ENCODE measurements around the gene HOXC13. TPM values are rescaled to one million over a fixed set of nuclear protein-coding genes. Genes with fewer than 3 reads are reported as not detected.
A peak's percentile ranks its signal among the peaks of the same experiment; 100 is the strongest.

Gene HOXC13
- total RNA-seq, 1 donor from 2014 or later: not detected

DNA sequence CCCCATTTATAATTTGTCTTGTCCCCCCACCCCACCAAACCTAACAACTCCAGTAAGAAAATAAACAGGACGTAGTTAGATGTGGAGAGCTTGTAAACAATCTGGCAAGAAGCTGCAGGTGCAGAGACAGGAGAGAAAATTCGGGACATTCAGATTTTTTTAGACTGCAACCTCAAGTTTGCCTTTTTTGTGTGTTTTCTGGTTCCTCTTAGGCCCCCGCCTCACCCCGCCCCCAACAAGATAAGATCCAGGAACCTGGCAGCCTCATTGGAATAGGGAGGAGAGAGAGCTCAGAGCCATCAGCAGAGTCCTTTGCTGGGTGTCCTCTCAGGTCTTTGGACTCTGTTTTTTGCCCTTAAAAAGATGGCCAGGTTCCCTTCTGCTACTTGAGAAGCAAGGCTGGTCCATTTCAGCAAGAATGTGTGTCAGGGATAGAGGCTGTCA lies 49.2 kb downstream of the HOXC13 start:
- no peak for DNase-seq (ENCODE audit: extremely low spot score, unreplicated experiment)
- Mint-ChIP-seq H3K9me3 (ENCODE audit: unreplicated experiment) (no peaks in the 10 kb centered on the region), H3K27ac (ENCODE audit: unreplicated experiment) (no peak overlapping the region), H3K4me1 (ENCODE audit: unreplicated experiment) (peaks cover 16% of the 10 kb centered on the region), H3K4me3 (ENCODE audit: unreplicated experiment) (no peak overlapping the region), H3K27me3 (ENCODE audit: unreplicated experiment) (peaks cover 95% of the 10 kb centered on the region), H3K36me3 (ENCODE audit: unreplicated experiment) (no peaks in the 10 kb centered on the region)
- TF ChIP-seq, protein P1, sequence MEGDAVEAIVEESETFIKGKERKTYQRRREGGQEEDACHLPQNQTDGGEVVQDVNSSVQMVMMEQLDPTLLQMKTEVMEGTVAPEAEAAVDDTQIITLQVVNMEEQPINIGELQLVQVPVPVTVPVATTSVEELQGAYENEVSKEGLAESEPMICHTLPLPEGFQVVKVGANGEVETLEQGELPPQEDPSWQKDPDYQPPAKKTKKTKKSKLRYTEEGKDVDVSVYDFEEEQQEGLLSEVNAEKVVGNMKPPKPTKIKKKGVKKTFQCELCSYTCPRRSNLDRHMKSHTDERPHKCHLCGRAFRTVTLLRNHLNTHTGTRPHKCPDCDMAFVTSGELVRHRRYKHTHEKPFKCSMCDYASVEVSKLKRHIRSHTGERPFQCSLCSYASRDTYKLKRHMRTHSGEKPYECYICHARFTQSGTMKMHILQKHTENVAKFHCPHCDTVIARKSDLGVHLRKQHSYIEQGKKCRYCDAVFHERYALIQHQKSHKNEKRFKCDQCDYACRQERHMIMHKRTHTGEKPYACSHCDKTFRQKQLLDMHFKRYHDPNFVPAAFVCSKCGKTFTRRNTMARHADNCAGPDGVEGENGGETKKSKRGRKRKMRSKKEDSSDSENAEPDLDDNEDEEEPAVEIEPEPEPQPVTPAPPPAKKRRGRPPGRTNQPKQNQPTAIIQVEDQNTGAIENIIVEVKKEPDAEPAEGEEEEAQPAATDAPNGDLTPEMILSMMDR (IDR thresholded peaks at IDR 0.05): no peak

DNA sequence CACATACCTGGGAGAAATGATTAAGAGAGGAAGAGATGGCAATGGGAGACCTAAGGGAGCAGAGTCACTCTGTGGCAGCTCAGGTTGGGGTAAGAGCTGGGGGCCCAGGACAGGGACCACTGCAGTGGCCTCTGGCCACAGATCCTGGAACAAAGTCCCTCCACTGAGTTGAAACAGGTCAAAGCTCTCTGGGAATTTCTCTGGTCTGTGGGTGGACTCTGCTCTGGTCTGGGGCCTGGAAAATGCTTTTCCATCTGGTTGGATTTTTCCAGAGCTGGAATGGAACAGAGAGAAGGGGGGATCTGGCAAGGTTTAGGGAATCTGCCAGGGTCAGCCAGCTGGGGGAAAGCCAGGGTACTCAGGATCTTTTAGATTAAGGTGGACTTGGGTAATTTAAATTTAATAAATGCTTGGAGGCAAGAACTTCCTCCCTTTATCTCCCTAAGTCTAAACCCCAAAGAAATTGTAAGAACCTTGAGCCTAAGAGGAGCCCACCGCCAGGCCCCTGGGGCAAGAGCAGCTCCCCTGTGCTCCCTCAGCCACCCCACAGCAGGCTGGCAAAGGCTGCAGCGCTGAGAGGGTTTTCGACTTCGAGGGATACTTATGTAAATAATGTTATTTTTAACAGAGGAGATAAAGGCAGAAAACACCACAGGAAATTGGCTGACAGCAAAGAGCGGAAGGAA lies 50.1 kb downstream of the HOXC13 start:
- Mint-ChIP-seq H3K27me3 (ENCODE audit: unreplicated experiment) (peaks cover 95% of the 10 kb centered on the region), H3K9me3 (ENCODE audit: unreplicated experiment) (no peaks in the 10 kb centered on the region), H3K4me3 (ENCODE audit: unreplicated experiment) (no peak overlapping the region), H3K36me3 (ENCODE audit: unreplicated experiment) (no peaks in the 10 kb centered on the region), H3K4me1 (ENCODE audit: unreplicated experiment) (peaks cover 16% of the 10 kb centered on the region), H3K27ac (ENCODE audit: unreplicated experiment) (no peak overlapping the region)
- TF ChIP-seq, protein P1 (IDR thresholded peaks at IDR 0.05): no peak
- no peak for DNase-seq (ENCODE audit: extremely low spot score, unreplicated experiment)

DNA sequence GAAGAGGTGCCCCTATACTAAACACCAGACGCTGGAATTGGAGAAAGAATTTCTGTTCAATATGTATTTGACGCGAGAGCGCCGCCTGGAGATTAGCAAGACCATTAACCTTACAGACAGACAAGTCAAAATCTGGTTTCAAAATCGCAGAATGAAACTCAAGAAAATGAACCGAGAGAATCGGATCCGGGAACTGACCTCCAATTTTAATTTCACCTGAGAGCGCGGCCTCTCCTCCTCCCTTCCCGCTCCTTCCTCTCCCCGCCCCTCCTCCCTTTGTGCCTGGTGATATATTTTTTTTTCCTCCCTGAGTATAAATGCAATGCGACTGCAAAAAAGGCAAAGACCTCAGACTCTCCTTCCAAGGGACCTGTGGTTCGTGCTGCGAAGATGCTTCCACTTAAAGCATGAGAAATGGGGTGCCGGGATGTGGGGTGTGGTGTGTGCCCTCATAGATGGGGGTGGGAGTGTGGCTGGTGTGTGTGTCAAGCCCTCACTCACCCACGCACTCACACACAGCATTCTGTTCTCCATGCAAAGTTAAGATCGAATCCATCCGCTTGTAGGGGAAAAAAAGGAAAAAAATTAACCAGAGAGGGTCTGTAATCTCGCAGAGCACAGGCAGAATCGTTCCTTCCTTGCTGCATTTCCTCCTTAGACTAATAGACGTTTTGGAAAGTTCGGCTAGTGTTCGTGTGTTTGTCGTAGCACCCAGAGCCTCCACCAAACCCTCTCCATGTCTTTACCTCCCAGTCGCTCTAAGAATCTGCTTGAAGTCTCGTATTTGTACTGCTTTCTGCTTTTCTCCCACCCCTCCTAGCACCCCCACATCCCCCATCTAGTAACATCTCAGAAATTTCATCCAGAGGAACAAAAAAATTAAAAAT lies 50.8 kb downstream of the HOXC13 start:
- Mint-ChIP-seq H3K4me1 (ENCODE audit: unreplicated experiment) (peaks cover 23% of the 10 kb centered on the region), H3K9me3 (ENCODE audit: unreplicated experiment) (no peaks in the 10 kb centered on the region), H3K4me3 (ENCODE audit: unreplicated experiment) (no peak overlapping the region), H3K27ac (ENCODE audit: unreplicated experiment) (no peak overlapping the region), H3K36me3 (ENCODE audit: unreplicated experiment) (peaks cover 2% of the 10 kb centered on the region), H3K27me3 (ENCODE audit: unreplicated experiment) (peaks cover 97% of the 10 kb centered on the region)
- no peak for DNase-seq (ENCODE audit: extremely low spot score, unreplicated experiment)
- TF ChIP-seq, protein P1 (IDR thresholded peaks at IDR 0.05): peak; percentile 47

GRCh38 chr12:53990311-53991076 lies 51.9 kb downstream of the HOXC13 start:
- no peak for DNase-seq (ENCODE audit: extremely low spot score, unreplicated experiment)
- Mint-ChIP-seq H3K27ac (ENCODE audit: unreplicated experiment) (no peak overlapping the region), H3K4me1 (ENCODE audit: unreplicated experiment) (peaks cover 27% of the 10 kb centered on the region), H3K36me3 (ENCODE audit: unreplicated experiment) (peaks cover 2% of the 10 kb centered on the region), H3K27me3 (ENCODE audit: unreplicated experiment) (peaks cover 97% of the 10 kb centered on the region), H3K9me3 (ENCODE audit: unreplicated experiment) (no peaks in the 10 kb centered on the region), H3K4me3 (ENCODE audit: unreplicated experiment) (no peak overlapping the region)
- TF ChIP-seq, protein P1 (IDR thresholded peaks at IDR 0.05): no peak

Data from osteocyte (in vitro differentiated cells).